ENCODE results near the gene MIOS.

- TF ChIP-seq, protein P1, sequence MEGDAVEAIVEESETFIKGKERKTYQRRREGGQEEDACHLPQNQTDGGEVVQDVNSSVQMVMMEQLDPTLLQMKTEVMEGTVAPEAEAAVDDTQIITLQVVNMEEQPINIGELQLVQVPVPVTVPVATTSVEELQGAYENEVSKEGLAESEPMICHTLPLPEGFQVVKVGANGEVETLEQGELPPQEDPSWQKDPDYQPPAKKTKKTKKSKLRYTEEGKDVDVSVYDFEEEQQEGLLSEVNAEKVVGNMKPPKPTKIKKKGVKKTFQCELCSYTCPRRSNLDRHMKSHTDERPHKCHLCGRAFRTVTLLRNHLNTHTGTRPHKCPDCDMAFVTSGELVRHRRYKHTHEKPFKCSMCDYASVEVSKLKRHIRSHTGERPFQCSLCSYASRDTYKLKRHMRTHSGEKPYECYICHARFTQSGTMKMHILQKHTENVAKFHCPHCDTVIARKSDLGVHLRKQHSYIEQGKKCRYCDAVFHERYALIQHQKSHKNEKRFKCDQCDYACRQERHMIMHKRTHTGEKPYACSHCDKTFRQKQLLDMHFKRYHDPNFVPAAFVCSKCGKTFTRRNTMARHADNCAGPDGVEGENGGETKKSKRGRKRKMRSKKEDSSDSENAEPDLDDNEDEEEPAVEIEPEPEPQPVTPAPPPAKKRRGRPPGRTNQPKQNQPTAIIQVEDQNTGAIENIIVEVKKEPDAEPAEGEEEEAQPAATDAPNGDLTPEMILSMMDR (IDR thresholded peaks at IDR 0.05; ENCODE audit: low read depth, low read length, missing input control), result no peak
- TF ChIP-seq, protein P2, sequence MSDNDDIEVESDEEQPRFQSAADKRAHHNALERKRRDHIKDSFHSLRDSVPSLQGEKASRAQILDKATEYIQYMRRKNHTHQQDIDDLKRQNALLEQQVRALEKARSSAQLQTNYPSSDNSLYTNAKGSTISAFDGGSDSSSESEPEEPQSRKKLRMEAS (IDR thresholded peaks at IDR 0.05), result no peak
- no peak for TF ChIP-seq HNF4G (IDR thresholded peaks at IDR 0.05)
- TF ChIP-seq RAD21 (IDR thresholded peaks at IDR 0.05), result no peak
These were observed 80.9 kb downstream of the MIOS start for GRCh38 chr7:7647495-7648036.
